GM19193 (cell line): Measurements from ENCODE around the gene TMPRSS2.
A peak's percentile ranks its signal among the peaks of the same experiment; 100 is the strongest.

ENCODE experiments used
- POLR2A ChIP-seq: IDR thresholded peaks from 4 replicates; pipeline ENCODE4 v1.6.1; 2011; ENCODE audit not compliant: insufficient read depth, insufficient read length; ENCODE audit errors: extremely low read depth

TMPRSS2 gene

DNA sequence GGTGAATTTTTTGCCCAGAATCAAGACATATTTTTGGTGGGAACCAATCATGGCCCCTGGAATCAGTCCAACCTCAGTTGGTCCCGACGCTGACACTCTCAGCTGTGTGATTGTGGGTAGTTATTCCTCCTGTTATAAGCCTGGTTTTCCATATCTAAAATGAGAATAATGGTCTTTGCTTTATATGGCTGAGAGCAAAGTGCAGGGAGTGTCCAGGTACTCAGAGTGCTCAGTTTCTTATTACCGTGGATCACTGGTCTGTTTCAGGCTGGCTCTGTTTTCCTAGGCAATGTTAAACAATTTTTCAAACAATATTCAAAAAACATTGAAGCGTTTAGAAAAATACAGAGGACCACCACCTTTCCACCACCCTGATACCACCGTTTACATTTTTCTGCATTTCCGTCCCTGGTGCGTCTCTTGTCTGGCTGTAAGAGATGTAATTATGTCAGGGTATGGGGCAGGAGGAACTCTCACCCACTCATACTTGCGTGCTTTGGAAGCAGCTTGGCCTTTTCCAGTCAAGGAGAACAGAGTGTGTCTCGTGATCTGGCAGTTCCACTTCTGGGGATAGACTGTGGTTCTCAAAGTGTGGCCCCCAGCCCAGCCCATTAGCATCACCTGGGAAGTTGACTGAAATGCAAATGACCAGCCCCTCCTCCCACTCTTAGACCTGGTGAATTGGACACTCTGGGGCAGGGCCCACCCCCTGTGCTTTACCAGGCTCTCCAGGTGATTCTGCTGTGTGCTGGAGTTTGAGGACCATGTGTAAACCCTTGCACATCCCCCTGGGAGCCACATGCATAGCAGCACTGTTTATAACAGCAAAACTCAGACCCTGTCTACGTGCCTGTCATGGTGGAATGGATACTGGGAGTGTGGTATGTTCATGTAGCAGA lies 75.1 kb downstream of the TMPRSS2 start:
- TF ChIP-seq POLR2A = peak; percentile 14

DNA sequence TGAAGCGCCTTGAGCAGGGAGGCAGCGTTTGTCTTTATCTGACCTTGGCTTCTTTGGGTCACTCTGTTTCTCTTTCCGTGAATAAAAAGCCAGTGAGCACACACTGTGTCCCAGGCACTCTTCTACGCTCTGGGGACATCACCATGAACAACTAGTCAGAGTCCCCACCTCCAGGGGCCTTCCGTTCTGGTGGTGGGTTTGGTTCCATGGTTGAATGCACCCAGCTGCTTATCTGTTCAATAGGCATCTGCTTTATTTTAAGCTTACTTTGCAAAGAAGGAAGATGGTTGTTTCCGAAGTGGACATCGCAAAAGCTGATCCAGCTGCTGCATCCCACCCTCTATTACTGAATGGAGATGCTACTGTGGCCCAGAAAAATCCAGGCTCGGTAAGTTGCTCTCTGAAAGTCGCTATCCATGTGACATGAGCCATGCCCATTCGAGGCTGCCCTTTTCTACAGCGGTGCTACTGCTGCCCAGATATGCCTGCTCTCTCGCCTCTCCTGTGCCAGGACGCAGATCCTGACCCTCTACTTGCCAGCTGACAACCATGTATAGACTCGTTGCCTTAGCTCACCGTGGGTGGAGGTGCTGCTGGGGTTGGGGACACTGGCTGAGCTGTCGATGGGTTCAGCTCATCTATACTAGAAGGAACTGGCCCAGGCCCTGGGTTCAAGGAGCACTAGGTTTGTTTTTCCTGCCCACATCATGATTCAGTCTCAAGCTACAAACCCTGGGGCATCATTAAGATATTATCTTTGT lies 76.0 kb downstream of the TMPRSS2 start:
- TF ChIP-seq POLR2A = no peak

DNA sequence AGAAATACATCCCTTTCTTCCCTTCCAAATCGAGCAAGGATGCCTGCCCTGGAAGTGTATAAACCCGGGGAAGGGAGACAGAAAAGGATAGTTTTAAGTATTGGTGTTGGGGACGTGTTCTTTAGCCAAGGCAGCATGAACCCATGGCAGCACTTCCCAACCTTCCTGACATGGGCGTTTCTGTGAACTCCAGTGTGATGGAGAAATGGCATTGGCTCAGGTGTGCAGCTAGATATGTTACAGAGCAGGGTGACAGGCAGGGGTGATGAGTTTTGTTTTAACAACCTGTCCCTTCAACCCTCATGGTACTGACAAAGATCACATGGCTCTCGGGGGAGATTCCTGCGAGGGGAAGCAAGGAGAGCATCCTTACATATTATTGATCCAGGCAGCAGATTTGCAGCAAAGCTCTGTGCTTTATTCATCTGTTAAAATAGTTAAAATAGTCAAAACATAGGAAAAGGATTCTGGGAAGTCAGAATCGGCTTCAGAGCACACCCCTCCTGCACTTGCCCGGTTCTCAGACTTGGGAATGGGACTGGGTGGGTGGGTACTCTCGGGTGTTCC lies 78.0 kb downstream of the TMPRSS2 start:
- TF ChIP-seq POLR2A = peak; percentile 57

DNA sequence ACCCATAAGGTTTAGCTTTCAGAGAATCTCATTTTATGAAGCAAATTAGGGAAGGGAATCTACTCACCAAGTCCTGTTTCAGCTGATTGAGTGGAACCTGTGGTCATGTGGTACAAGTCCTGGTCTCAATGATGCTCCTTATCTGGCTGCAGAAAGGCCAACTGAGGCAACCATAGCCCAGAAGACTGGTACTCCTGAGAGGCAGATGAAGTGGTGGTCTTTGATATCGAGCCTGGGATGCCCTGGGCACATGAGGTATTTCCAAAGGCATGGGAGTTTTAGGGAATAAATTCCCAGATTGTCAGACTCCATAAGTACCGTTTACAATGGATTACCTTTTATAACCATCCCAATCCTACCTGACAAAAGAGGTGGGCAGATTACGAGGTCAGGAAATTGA lies 78.7 kb downstream of the TMPRSS2 start:
- TF ChIP-seq POLR2A = no peak

DNA sequence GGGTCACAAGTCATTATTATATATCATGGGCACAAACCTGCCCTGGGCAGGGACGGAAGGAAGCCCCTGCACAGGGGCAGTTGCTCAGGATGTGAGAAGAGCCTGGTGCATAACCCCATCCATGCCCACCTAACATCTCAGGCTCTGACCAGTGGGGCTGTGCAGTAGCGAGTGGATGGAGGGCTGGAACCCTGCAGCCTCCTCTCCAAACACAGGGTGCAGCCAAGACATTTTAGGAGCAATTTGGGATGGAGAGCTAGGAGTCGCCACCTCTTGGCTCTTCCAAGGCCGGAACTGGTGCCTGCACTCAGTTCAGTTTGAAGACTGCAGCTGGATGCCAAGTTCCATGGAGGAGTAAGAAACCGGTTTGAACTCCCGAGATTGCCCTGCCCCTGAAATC lies 79.1 kb downstream of the TMPRSS2 start:
- peak; percentile 41 for TF ChIP-seq POLR2A

- no peak for TF ChIP-seq POLR2A
These were observed 79.6 kb downstream of the TMPRSS2 start for GRCh38 chr21:41428311-41428710.

GRCh38 chr21:41427556-41427955 lies 80.4 kb downstream of the TMPRSS2 start:
- no peak for TF ChIP-seq POLR2A

DNA sequence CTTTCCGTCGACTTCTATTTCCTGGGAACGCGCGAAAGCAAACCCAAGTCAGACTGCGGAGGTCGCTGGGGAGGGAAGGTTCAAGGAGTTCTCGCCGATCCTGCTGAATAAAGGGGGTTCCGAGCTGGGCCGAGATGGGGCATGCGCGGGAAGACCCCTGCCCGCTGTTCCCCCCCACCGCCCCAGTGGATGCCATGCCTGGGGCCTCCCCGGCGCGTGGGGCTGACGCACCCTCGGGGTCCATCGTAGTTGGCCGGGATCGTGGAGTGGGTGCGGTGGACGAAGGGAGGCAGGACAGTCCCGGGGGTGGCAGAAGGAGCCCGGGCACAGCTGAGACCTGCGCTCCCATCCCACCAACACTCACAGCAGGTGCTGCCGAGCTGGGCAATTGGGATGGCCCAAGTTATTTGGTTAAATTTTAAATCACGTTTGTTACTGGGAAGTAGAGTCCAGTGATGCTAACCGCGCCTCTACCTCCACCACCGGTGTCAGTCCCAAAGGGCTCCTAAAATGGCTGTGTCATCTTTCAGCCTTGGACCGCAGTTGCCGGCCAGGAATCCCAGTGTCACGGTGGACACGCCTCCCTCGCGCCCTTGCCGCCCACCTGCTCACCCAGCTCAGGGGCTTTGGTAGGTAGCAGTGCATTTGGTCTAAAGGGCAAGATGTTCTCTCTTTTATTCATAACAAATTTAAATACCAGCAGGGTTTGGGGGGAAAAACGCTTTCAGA lies 81.1 kb downstream of the TMPRSS2 start:
- peak; percentile 9 for TF ChIP-seq POLR2A

- TF ChIP-seq POLR2A = peak; percentile 99
These were observed 81.8 kb downstream of the TMPRSS2 start, which contains the start of gene MX1 for GRCh38 chr21:41425954-41426675. MX1 (plus strand) TSS chr21:41426239; CDS start chr21:41432071, 5,832 bp downstream.

GRCh38 chr21:41425588-41425953 lies 82.4 kb downstream of the TMPRSS2 start:
- TF ChIP-seq POLR2A = no peak

- TF ChIP-seq POLR2A = no peak
These were observed 85.2 kb downstream of the TMPRSS2 start for GRCh38 chr21:41422546-41423304.

GRCh38 chr21:41419921-41420862 lies 87.8 kb downstream of the TMPRSS2 start:
- TF ChIP-seq POLR2A = no peak
